ENCODE results near the gene ZCCHC24.

GRCh38 chr10:79454259-79454658 is 8.8 kb upstream of the ZCCHC24 start:
- TF ChIP-seq POLR2A (IDR thresholded peaks at IDR 0.05; ENCODE audit: low read depth, low read length) (no peak), POLR2AphosphoS5 (IDR thresholded peaks at IDR 0.05; ENCODE audit: low read depth, low read length) (no peak)
